ENCODE results near the gene SIX6.

The SIX6 gene

GRCh38 chr14:60537663-60538062, 28.7 kb downstream of the SIX6 start:
- no peak for DNase-seq (ENCODE audit: low spot score)
- in situ Hi-C loops (cut with MboI; ENCODE audit: low sequenced_read_pairs, unreplicated experiment) = no loop called here
- TF ChIP-seq CTCF (IDR thresholded peaks at IDR 0.05; ENCODE audit: borderline replicate concordance, control extremely low read depth, extremely low read depth, insufficient read depth, missing control alignments) = no peak

- in situ Hi-C loops (cut with MboI; ENCODE audit: low sequenced_read_pairs, unreplicated experiment) = no loop called here
- TF ChIP-seq CTCF (IDR thresholded peaks at IDR 0.05; ENCODE audit: borderline replicate concordance, control extremely low read depth, extremely low read depth, insufficient read depth, missing control alignments) = no peak
- peak; percentile 19 for DNase-seq (ENCODE audit: low spot score)
Measured at GRCh38 chr14:60544659-60545058, 35.7 kb downstream of the SIX6 start.

- no peak for DNase-seq (ENCODE audit: low spot score)
- in situ Hi-C loops (cut with MboI; ENCODE audit: low sequenced_read_pairs, unreplicated experiment) = loop anchor here (10.0 to 25.0 kb wide), 2 partner anchors 209 to 492 kb away; no protein-coding TSS in a partner anchor
- TF ChIP-seq CTCF (IDR thresholded peaks at IDR 0.05; ENCODE audit: borderline replicate concordance, control extremely low read depth, extremely low read depth, insufficient read depth, missing control alignments) = no peak
Measured at GRCh38 chr14:60553808-60554207, 44.9 kb downstream of the SIX6 start.

GRCh38 chr14:60561845-60562746, 53.1 kb downstream of the SIX6 start:
- in situ Hi-C loops (cut with MboI; ENCODE audit: low sequenced_read_pairs, unreplicated experiment) = loop anchor here (5.0 to 25.0 kb wide), 2 partner anchors 375 to 500 kb away; no protein-coding TSS in a partner anchor
- peak; percentile 42 for DNase-seq (ENCODE audit: low spot score)
- TF ChIP-seq CTCF (IDR thresholded peaks at IDR 0.05; ENCODE audit: borderline replicate concordance, control extremely low read depth, extremely low read depth, insufficient read depth, missing control alignments) = peak; percentile 74

Measured in GM13976 (cell line).